HG03108 (cell line): ENCODE data around the gene SCAMP4.

Source experiments
- ATAC-seq: cut with Tn5 transposase; IDR thresholded peaks from one replicate; pipeline ENCODE4 v1.9.1; 2021; ENCODE audit warnings: moderate library complexity; ENCODE audit not compliant: unreplicated experiment

SCAMP4 gene

GRCh38 chr19:1912760-1913505, 7.7 kb downstream of the SCAMP4 start:
- no peak for ATAC-seq

DNA sequence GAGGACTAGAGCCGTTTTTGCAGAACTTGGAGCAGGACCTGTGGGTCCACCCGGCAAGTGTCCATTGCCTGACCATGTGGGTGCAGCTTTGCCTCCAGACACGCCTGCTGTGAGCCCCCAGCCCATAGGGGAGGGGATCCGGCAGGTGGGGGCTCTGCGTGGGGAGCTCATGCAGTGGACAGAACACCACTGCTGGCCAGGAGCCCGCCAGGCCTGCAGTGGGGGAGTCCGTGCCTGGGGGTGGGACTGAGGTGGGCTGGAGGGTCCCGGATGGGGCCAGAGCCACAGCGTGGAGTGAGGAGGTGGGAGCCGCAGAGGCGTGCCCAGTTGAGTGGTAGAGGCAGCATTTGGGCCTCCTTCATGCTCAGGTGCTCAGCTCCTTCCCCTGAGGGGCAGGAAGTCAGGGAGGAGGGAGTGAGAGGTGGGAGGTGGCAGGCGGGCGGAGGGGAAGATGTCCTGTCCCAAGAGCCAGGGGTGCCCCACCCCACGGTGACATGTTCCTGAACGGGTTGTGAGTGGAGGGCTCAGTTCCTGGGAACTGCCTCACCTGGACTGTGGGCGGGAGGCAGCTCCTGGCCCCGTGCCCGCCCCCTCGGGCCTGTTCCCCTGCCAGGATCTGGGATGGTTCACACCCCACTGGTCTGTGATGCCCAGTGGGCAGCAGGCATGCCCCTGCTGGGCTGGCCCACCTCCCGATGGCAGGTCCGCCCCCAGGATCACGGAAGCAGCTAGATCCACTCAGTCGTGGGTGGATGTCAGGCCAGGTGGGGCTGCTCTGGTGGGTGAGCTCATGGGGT, 8.8 kb downstream of the SCAMP4 start:
- no peak for ATAC-seq

- ATAC-seq = no peak
Measured at GRCh38 chr19:1914826-1915341, 9.7 kb downstream of the SCAMP4 start.

GRCh38 chr19:1917146-1917545, 11.9 kb downstream of the SCAMP4 start:
- no peak for ATAC-seq

- no peak for ATAC-seq
Measured at GRCh38 chr19:1917926-1918325, 12.7 kb downstream of the SCAMP4 start.

- no peak for ATAC-seq
Measured at GRCh38 chr19:1918975-1919374, 13.8 kb downstream of the SCAMP4 start.

- ATAC-seq = no peak
Measured at GRCh38 chr19:1920644-1921043, 15.4 kb downstream of the SCAMP4 start.

DNA sequence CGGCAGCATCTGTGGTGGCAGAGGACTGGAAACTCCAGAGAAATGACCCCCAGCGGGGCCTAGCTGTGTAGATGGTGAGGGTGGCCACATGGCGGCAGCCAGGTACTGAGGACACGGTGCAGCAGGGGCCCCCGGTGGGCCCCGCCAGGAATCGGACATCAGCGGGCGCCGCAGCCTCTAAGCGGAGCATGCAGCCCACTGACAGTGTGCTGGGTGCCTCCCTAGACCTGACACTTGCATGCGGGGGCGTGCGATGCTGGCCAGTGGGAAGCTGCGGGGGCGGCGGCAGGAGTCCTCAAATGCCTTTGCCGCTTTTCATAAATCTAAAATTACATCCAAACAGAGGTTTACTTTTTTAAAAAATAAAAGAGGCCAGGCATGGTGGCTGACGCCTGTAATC, 16.1 kb downstream of the SCAMP4 start:
- ATAC-seq = no peak

DNA sequence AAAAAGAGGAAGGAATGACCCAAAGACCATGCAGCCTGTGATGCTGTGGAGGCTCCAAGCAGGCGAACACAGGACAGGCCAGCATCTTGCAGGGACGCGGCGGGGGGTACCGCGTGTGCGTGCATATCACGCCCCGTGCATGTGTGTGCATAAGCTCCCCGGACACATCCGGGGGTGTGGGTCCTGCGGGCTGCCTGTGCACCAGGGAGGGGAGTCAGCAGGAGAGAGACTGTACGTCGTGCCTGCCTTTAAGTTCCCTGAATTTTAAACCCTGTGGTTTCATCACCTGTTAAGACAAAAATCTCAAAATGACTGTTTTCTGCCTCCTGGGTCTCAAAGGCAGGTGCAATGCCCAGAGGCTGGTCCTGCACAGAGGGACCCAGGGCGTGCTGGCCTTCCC, 16.6 kb downstream of the SCAMP4 start:
- no peak for ATAC-seq

GRCh38 chr19:1922803-1923202, 17.6 kb downstream of the SCAMP4 start:
- no peak for ATAC-seq

DNA sequence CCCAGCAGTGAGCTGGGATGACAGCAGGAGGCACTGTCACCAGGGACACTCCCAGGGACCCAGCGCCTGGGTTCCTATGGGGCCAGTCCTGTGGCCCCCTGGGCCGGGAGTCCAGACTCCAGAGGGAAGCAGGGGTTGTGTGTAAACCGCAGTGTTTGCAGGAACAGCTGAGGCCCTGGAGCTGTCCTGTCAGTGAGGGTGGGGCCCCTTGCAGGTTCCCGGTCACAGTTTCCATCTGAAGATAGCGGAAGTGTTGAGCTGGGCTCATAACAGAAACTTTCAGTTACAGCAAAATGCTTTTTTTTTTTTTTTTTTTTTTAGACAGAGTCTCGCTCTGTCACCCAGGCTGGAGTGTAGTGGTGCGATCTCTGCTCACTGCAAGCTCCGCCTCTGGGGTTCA, 18.1 kb downstream of the SCAMP4 start:
- ATAC-seq = no peak

DNA sequence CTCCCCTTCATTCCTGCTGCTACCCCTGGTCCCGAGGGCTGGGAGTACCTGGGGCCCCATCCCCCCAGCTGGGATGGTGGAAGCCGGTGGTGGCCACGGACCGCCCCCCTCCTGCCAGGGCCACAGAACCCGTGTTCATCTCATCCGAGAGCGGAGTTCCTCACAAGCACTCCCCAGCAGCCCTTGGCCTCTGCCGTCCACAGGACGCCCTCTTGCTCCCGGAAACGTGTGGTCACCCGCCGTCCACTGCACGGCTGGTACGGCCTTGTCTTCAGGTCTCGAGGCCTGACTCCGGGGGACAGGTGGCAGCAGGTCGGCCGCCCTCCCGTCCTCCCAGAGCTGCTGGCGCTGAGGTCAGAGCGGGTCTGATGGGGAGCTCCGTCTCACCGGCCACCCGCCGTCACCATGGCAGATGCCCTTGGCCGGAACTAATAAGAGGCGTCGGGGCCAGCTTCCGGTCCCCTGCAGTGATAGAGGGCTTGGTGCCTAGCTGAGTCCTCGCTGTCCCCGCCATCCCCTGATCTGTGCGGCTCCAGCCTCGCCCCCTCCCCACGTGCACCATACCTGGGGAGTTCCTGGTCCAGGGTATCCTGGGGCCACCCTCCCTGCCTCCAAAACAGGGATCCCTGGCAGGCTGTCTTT, 19.2 kb downstream of the SCAMP4 start:
- ATAC-seq = no peak

DNA sequence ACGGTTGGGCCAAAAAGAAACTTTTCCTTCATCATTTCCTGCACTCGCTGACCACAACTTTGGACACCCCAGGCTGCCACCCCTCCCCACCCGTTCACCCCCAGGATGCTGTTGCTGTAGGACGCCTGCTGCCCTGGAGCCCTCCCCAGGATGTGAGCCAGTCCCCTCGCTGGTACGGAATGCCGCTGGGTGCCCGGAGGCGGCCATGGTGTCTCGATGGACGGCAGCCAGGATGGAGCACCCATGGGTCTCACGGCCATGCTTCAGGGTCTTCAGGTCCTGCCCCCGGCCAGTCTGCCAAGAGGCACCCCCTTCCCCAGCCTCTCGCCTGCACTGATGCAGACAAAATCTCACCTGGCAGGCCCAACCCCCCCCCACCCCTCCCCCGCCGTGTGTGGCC, 20.3 kb downstream of the SCAMP4 start:
- no peak for ATAC-seq

GRCh38 chr19:1929021-1929742, 24.0 kb downstream of the SCAMP4 start:
- peak; percentile 64 for ATAC-seq

DNA sequence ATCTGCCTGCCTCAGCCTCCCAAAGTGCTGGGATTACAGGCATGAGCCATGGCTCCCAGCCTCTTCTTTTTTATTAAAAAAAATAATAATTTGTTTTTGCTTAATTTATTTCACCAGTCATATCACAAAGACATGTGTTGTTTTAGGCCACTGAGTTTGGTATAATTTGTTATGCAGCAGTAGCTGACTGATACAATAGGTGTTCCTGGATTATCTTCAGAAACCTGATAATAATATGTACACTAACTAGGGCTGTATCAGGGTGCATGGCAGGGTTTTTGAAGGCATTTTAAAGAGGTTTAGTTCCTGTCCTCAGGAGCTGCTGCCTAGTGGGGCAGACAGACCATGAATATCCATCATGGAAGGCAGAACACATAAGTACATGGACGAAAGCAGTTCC, 26.2 kb downstream of the SCAMP4 start:
- no peak for ATAC-seq

DNA sequence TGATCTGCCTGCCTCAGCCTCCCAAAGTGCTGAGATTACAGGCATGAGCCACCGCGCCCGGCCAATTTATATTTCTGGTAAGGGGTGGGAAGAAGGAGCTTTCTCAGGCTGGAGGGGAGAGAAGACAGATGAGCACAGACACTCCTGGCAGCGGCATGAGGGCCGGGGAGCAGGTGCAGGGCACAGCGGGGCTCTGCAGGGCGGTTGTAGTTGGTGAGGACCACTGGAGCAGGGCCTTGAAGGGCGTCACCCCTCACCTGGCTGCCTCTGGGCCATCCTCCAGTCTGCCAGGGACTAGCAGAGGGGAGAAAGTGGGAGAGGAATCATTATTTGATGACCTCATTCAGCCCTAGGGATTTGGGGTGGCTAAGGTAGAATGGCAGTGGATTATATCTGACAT, 27.2 kb downstream of the SCAMP4 start:
- ATAC-seq = no peak

- no peak for ATAC-seq
Measured at GRCh38 chr19:1933244-1933643, 28.0 kb downstream of the SCAMP4 start.

- no peak for ATAC-seq
Measured at GRCh38 chr19:1933942-1934341, 28.7 kb downstream of the SCAMP4 start.

DNA sequence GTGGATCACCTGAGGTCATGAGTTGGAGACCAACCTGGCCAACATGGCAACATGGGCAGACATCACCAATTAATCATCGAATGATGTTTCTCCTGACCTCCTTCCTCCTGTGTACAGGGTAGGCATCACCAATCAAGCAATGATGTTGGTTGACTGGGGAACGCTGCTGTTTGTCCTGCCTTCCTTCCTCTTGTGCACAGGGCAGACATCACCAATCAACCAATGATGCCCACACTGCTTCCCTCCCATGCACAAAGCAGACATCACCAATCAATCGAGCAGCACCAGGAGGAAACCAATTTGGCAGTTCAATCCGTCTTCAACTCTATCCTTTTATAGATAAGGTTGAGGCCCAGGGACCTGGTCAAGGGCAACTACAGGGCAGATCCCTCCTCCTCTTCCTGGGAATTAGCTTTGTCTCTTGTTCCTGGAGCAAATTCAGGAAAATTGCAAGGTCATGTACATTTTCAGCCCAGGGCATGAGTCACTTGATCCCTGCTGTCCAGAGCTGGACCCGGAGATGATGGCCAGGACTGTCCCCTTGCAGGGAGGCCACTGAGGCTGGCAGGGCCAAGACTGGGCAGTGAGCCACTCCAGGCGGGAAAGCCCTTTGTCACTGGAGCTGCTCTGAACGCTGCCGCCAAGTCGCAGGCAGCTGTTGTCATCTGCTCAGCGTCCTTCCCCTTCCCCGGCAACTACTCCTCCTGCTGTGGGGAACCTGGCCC, 30.4 kb downstream of the SCAMP4 start:
- ATAC-seq = no peak

GRCh38 chr19:1936430-1936829, 31.2 kb downstream of the SCAMP4 start:
- ATAC-seq = no peak
